H1 (cell line): Measurements from ENCODE around the gene HRH1. TPM values are rescaled to one million over a fixed set of nuclear protein-coding genes. Genes with fewer than 3 reads are reported as not detected.

Experiments used
- CTCF ChIA-PET: fragments of 300-600 bp; sonication (Branson Sonifier 250); formaldehyde crosslinking; loops from one replicate; lab custom pipeline; 2021; ENCODE audit not compliant: partially characterized antibody; lab: Charles Lee
- POLR2A ChIA-PET: fragments of 300-600 bp; sonication (Branson Sonifier 250); formaldehyde crosslinking; loops from one replicate; lab custom pipeline; 2021; ENCODE audit warnings: inconsistent platforms; ENCODE audit not compliant: partially characterized antibody; lab: Charles Lee
- DNase-seq, 2 experiments: peaks; one replicate each; pipeline versions ENCODE4 v3.0.0 to v3.0.0-alpha.2; 2010 to 2022; ENCODE audit warnings: low spot score in 2 of 2, low read depth in 1 of 2, mixed read lengths in 1 of 2
- FAIRE-seq: peaks from 2 replicates; lab custom pipeline; 2011; peaks lifted over from hg19 to GRCh38; lab: Jason Lieb, UNC
- H2AFZ ChIP-seq: 2 replicates; pipeline ENCODE4 v1.8.1; 2012; ENCODE audit warnings: low read length, inconsistent platforms
- H2AK5ac ChIP-seq: 2 replicates; pipeline ENCODE4 v1.6.1; 2013; ENCODE audit warnings: low read depth, low read length
- H2BK120ac ChIP-seq: replicated peaks from 2 replicates; pipeline ENCODE3; 2013; ENCODE audit warnings: low read depth, low read length, inconsistent platforms
- H2BK12ac ChIP-seq: 2 replicates; pipeline ENCODE4 v1.6.1; 2013; ENCODE audit warnings: low read depth, low read length
- H2BK15ac ChIP-seq: 2 replicates; pipeline ENCODE4 v1.6.1; 2013; ENCODE audit warnings: low read length
- H2BK20ac ChIP-seq: 2 replicates; pipeline ENCODE4 v1.6.1; 2013; ENCODE audit warnings: low read length
- H2BK5ac ChIP-seq: 2 replicates; pipeline ENCODE4 v1.6.1; 2013; ENCODE audit warnings: low read depth, low read length
- H3K14ac ChIP-seq: 2 replicates; pipeline ENCODE4 v1.6.1; 2013; ENCODE audit warnings: inconsistent platforms; ENCODE audit not compliant: insufficient read length
- H3K18ac ChIP-seq: 2 replicates; pipeline ENCODE4 v1.6.1; 2013; ENCODE audit warnings: low read length; ENCODE audit errors: extremely low read depth
- H3K23ac ChIP-seq: 2 replicates; pipeline ENCODE4 v1.6.1; 2013; ENCODE audit warnings: inconsistent platforms; ENCODE audit not compliant: insufficient read length
- H3K23me2 ChIP-seq: 2 replicates; pipeline ENCODE4 v1.6.1; 2013; ENCODE audit warnings: low read depth, low read length
- H3K27ac ChIP-seq: 2 replicates; pipeline ENCODE4 v1.6.1; 2011; ENCODE audit warnings: low read depth, low read length, inconsistent platforms
- H3K27me3 ChIP-seq, 4 experiments: replicated peaks in 1 of 4; 1 replicate in 1 of 4; 2 replicates in 3 of 4; pipeline versions ENCODE4 v1.6.1 to v1.8.1; 2011 to 2013; ENCODE audit warnings: low read length in 3 of 4, mild to moderate bottlenecking in 3 of 4, inconsistent platforms in 2 of 4, mixed read lengths in 2 of 4, moderate library complexity in 1 of 4; ENCODE audit not compliant: control insufficient read depth in 3 of 4, insufficient read depth in 3 of 4; ENCODE audit errors: extremely low read depth in 1 of 4
- H3K36me3 ChIP-seq, 4 experiments: 2 replicates each; pipeline versions ENCODE4 v1.6.1 to v1.8.1; 2011 to 2013; ENCODE audit warnings: mild to moderate bottlenecking in 4 of 4, low read length in 3 of 4, moderate library complexity in 2 of 4, control low read depth in 1 of 4, inconsistent platforms in 1 of 4; ENCODE audit not compliant: insufficient read depth in 4 of 4, control insufficient read depth in 2 of 4
- H3K4ac ChIP-seq: replicated peaks from 2 replicates; pipeline ENCODE3; 2013; ENCODE audit warnings: low read length, low read depth, mixed read lengths, inconsistent platforms; ENCODE audit not compliant: insufficient read length
- H3K4me1 ChIP-seq, 4 experiments: replicated peaks in 1 of 4; 1 replicate in 1 of 4; 2 replicates in 3 of 4; pipeline versions ENCODE4 v1.6.1 to v1.8.1; 2011 to 2013; ENCODE audit warnings: low read length in 3 of 4, inconsistent platforms in 2 of 4, mixed read lengths in 1 of 4; ENCODE audit not compliant: insufficient read depth in 4 of 4, control insufficient read depth in 3 of 4
- H3K4me2 ChIP-seq, 2 experiments: 2 replicates each; pipeline versions ENCODE4 v1.6.1 to v1.8.1; 2011 to 2013; ENCODE audit warnings: low read depth in 2 of 2, low read length in 2 of 2, control low read depth in 1 of 2, inconsistent platforms in 1 of 2, mild to moderate bottlenecking in 1 of 2; ENCODE audit not compliant: insufficient read depth in 1 of 2
- H3K4me3 ChIP-seq, 4 experiments: fragments of 200-600, 300-600 bp in 1 of 4; sonication (generic), shearing (Covaris generic), sonication (Bioruptor Twin) in 1 of 4; 2 replicates each; pipeline versions ENCODE4 v1.5.1 to v1.8.1; 2011 to 2016; ENCODE audit warnings: low read length in 4 of 4, low read depth in 3 of 4, control low read depth in 2 of 4, inconsistent platforms in 2 of 4, mild to moderate bottlenecking in 2 of 4, mixed read lengths in 1 of 4, moderate library complexity in 1 of 4; ENCODE audit not compliant: insufficient read depth in 2 of 4; ENCODE audit errors: extremely low read depth in 1 of 4
- H3K56ac ChIP-seq: replicated peaks from 2 replicates; pipeline ENCODE3; 2013; ENCODE audit warnings: low read depth, mild to moderate bottlenecking, mixed read lengths, low read length, inconsistent platforms; ENCODE audit not compliant: insufficient read length
- H3K79me1 ChIP-seq: 2 replicates; pipeline ENCODE4 v1.6.1; 2013; ENCODE audit warnings: low read depth, low read length, control low read depth
- H3K79me2 ChIP-seq, 2 experiments: 2 replicates each; pipeline versions ENCODE4 v1.6.1 to v1.8.1; 2012 to 2013; ENCODE audit warnings: low read length in 2 of 2, mild to moderate bottlenecking in 2 of 2, inconsistent platforms in 1 of 2; ENCODE audit not compliant: insufficient read depth in 2 of 2, control insufficient read depth in 1 of 2
- H3K9ac ChIP-seq, 4 experiments: replicated peaks in 1 of 4; 1 replicate in 1 of 4; 2 replicates in 3 of 4; pipeline versions ENCODE4 v1.6.1 to v1.8.1; 2011 to 2013; ENCODE audit warnings: low read depth in 3 of 4, low read length in 3 of 4, control low read depth in 2 of 4, mild to moderate bottlenecking in 2 of 4, moderate library complexity in 2 of 4, inconsistent platforms in 1 of 4; ENCODE audit errors: extremely low read depth in 1 of 4
- H3K9me3 ChIP-seq, 2 experiments: 2 replicates each; pipeline versions ENCODE4 v1.6.1 to v1.8.1; 2012 to 2013; ENCODE audit warnings: mild to moderate bottlenecking in 2 of 2, moderate library complexity in 2 of 2, control low read depth in 1 of 2, inconsistent platforms in 1 of 2, low read depth in 1 of 2, low read length in 1 of 2, mixed read lengths in 1 of 2; ENCODE audit not compliant: insufficient read depth in 2 of 2
- H4K20me1 ChIP-seq, 2 experiments: replicated peaks in 1 of 2; 2 replicates each; pipeline versions ENCODE3 to v1.8.1; 2011 to 2013; ENCODE audit warnings: inconsistent platforms in 2 of 2, low read length in 2 of 2, mild to moderate bottlenecking in 1 of 2; ENCODE audit not compliant: insufficient read depth in 2 of 2, control insufficient read depth in 1 of 2
- H4K5ac ChIP-seq: 2 replicates; pipeline ENCODE4 v1.6.1; 2013; ENCODE audit warnings: low read length, low read depth, mixed read lengths, inconsistent platforms; ENCODE audit not compliant: insufficient read length
- H4K8ac ChIP-seq: 2 replicates; pipeline ENCODE4 v1.8.0; 2013; ENCODE audit warnings: mild to moderate bottlenecking, moderate library complexity, low read length, inconsistent platforms; ENCODE audit not compliant: insufficient read depth; ENCODE audit errors: extremely low read depth
- H4K91ac ChIP-seq: replicated peaks from 2 replicates; pipeline ENCODE3; 2013; ENCODE audit warnings: low read length, mixed read lengths, inconsistent platforms; ENCODE audit not compliant: insufficient read length
- KDM4A ChIP-seq: IDR thresholded peaks from one replicate; pipeline ENCODE4 v1.7.1; 2012; ENCODE audit warnings: low read depth, mild to moderate bottlenecking, moderate library complexity, low read length, inconsistent platforms; ENCODE audit not compliant: severe bottlenecking
- SAP30 ChIP-seq: fragments of 300-600 bp; sonication (generic); IDR thresholded peaks from 2 replicates; pipeline ENCODE4 v1.7.1; 2012; ENCODE audit warnings: low read length, moderate library complexity, mild to moderate bottlenecking, inconsistent platforms; ENCODE audit not compliant: insufficient read depth, insufficient replicate concordance
- SRF ChIP-seq: IDR thresholded peaks from 2 replicates; pipeline ENCODE4 v1.6.1; 2011; ENCODE audit warnings: mild to moderate bottlenecking, low read depth, low read length, moderate library complexity
- TAF7 ChIP-seq: optimal IDR thresholded peaks from 2 replicates; pipeline ENCODE3; 2011; ENCODE audit warnings: low read depth, mild to moderate bottlenecking, inconsistent platforms, low read length, moderate library complexity, borderline replicate concordance
- ZNF274 ChIP-seq: IDR thresholded peaks from 2 replicates; pipeline ENCODE4 v1.7.0; 2012; ENCODE audit warnings: low read length, borderline replicate concordance; ENCODE audit errors: extremely low read depth
- WGBS, 2 experiments: shearing (Covaris generic) in 1 of 2; methylation state at CpG; one replicate each; pipeline versions ENCODE4 v1.1.6 to v1.1.7; 2013 to 2015; ENCODE audit warnings: low lambda C conversion rate in 2 of 2, mixed read lengths in 2 of 2, inconsistent platforms in 1 of 2, low coverage in 1 of 2, missing lambda C conversion rate in 1 of 2; ENCODE audit not compliant: insufficient replicate concordance in 2 of 2, insufficient coverage in 1 of 2, insufficient read length in 1 of 2; ENCODE audit errors: extremely low coverage in 1 of 2, missing lambda C conversion rate in 1 of 2; 5-methylcytosine and 5-hydroxymethylcytosine counted together
- polyA plus RNA-seq, 7 experiments: library from polyadenylated mRNA; depleted of rRNA in 3 of 7; stranded (reverse) in 5 of 7; unstranded in 2 of 7; fragments of >200 nt in 5 of 7; fragments of 200-250 nt in 2 of 7; gene quantifications; 1 replicate in 5 of 7; 2 replicates in 1 of 7; 4 replicates in 1 of 7; pipeline versions ENCODE4 v1.2.1 to v1.2.3, GENCODE V29; 2011 to 2013; ENCODE audit warnings: missing spikeins in 2 of 7, mixed read lengths in 2 of 7
- total RNA-seq: library from RNA; stranded (reverse); fragmentation: NEBNext Ultra II Directional; extraction: Animal tissue kit (Norgen Biotek cat#: 25700); gene quantifications from 2 replicates; pipeline ENCODE4 v1.2.1, GENCODE V29; 2021

Gene HRH1
- total and polyA plus RNA-seq, 2 of the 8 experiments (the other 6 are each of a cell fraction or from before 2014, with no cell fraction given), result 0.11 TPM; not detected in 1

DNA sequence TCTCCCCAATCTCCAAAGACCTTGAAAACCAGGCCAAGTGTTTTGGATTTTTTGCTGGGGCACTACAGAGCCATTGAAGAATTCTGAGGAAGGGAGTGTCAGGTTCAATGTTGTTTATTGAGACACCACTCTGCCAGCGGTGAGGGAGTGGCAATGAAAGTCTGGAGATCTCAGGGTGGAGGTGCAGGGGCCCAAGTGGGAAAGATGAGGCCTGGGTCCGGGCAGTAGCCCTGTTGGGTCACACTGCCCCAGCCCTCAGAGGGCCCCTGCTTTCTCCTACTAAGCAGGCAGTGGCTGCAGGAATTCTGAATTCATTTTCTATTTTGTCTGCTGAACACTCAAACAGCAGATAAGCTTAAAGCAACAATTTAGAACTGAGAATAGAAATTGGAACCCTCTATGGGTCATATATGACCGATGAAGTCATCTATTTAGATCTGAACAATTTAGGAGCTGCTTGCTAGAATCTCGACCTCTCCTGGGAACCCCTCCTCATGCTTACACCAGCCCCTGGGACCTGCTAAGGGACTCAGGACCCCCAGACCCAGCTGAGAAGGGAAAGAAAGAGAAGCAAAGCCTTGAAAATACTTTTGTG is 17.9 kb downstream of the HRH1 start:
- H3K56ac ChIP-seq, result no peak overlapping the region
- no peak overlapping the region for H4K5ac ChIP-seq
- no peak overlapping the region for H3K4ac ChIP-seq
- no peak overlapping the region for H3K9ac ChIP-seq
- no peak overlapping the region for H3K27ac ChIP-seq
- H2BK12ac ChIP-seq, result no peak overlapping the region
- no peak overlapping the region for H2AK5ac ChIP-seq
- H2BK15ac ChIP-seq, result no peak overlapping the region
- H2BK120ac ChIP-seq, result no peak overlapping the region
- no peak overlapping the region for H3K14ac ChIP-seq
- no peak overlapping the region for H4K8ac ChIP-seq
- 95% methylated on average over 4 of the region's 4 CpGs; no CpG with 5 or more reads in 1 of the 2 experiments for WGBS, 2 experiments
- FAIRE-seq, result no peak
- H3K27me3 ChIP-seq, result no peaks in the 10 kb centered on the region; a peak in 1 of 7 replicates
- no peak overlapping the region for H4K91ac ChIP-seq
- no peak overlapping the region for H2AFZ ChIP-seq
- H3K9me3 ChIP-seq, result no peaks in the 10 kb centered on the region
- no peaks in the 10 kb centered on the region for H3K79me1 ChIP-seq
- ChIA-PET CTCF (interaction anchor here (1.2 to 2.5 kb wide), 4 partner anchors 10 to 112 kb away, joined by 4 to 13 read pairs (median 7); no protein-coding TSS in a partner anchor), POLR2A (interaction anchor here (0.6 to 0.9 kb wide), 2 partner anchors 10 to 22 kb away, joined by 3 read pairs; no protein-coding TSS in a partner anchor)
- H3K79me2 ChIP-seq, result no peaks in the 10 kb centered on the region
- no peaks in the 10 kb centered on the region for H3K36me3 ChIP-seq
- H3K4me1 ChIP-seq, result no peaks in the 10 kb centered on the region; a peak in 1 of 7 replicates
- H3K18ac ChIP-seq, result no peak overlapping the region
- H4K20me1 ChIP-seq, result no peaks in the 10 kb centered on the region
- H3K23ac ChIP-seq, result no peak overlapping the region
- no peak overlapping the region for H2BK20ac ChIP-seq
- no peak overlapping the region for H2BK5ac ChIP-seq
- H3K4me3 ChIP-seq, result no peak overlapping the region
- H3K23me2 ChIP-seq, result no peaks in the 10 kb centered on the region
- no peak for DNase-seq
- H3K4me2 ChIP-seq, result no peak overlapping the region
- TF ChIP-seq SRF (no peak), ZNF274 (no peak), KDM4A (no peak), SAP30 (no peak), TAF7 (no peak)
